Measurements from ENCODE around the gene VSIG10L.

The VSIG10L gene

GRCh38 chr19:51337861-51338562, 3.9 kb downstream of the VSIG10L start:
- DNase-seq, result no peak

- DNase-seq, result no peak
These were observed 4.6 kb downstream of the VSIG10L start for GRCh38 chr19:51337141-51337860.

GRCh38 chr19:51333836-51334460, 8.0 kb downstream of the VSIG10L start:
- DNase-seq, result no peak

GRCh38 chr19:51331716-51332115, 10.2 kb downstream of the VSIG10L start:
- no peak for DNase-seq

GRCh38 chr19:51331193-51331592, 10.7 kb downstream of the VSIG10L start:
- no peak for DNase-seq

- no peak for DNase-seq
These were observed 11.6 kb downstream of the VSIG10L start for GRCh38 chr19:51330366-51330765.

- no peak for DNase-seq
These were observed 12.5 kb downstream of the VSIG10L start for GRCh38 chr19:51329411-51329810.

- peak in 1 of 2 donors; percentile 51 for DNase-seq
These were observed 14.6 kb downstream of the VSIG10L start for GRCh38 chr19:51327066-51328001.

- no peak for DNase-seq
These were observed 15.5 kb downstream of the VSIG10L start for GRCh38 chr19:51326216-51327065.

- DNase-seq, result peak in 1 of 2 donors; percentile 10
These were observed 16.6 kb downstream of the VSIG10L start for GRCh38 chr19:51325161-51325976.

- DNase-seq, result no peak
These were observed 17.8 kb downstream of the VSIG10L start for GRCh38 chr19:51324167-51324481.

GRCh38 chr19:51323481-51324166, 18.3 kb downstream of the VSIG10L start:
- DNase-seq, result no peak

GRCh38 chr19:51321799-51322198, 20.1 kb downstream of the VSIG10L start:
- DNase-seq, result no peak

GRCh38 chr19:51320280-51320657, 21.7 kb downstream of the VSIG10L start:
- no peak for DNase-seq

GRCh38 chr19:51319649-51320279, 22.2 kb downstream of the VSIG10L start:
- DNase-seq, result no peak

- no peak for DNase-seq
These were observed 23.0 kb downstream of the VSIG10L start for GRCh38 chr19:51318687-51319648.

- DNase-seq, result no peak
These were observed 24.0 kb downstream of the VSIG10L start for GRCh38 chr19:51317968-51318367.

GRCh38 chr19:51317376-51317775, 24.6 kb downstream of the VSIG10L start:
- DNase-seq, result no peak

GRCh38 chr19:51316688-51317087, 25.3 kb downstream of the VSIG10L start:
- no peak for DNase-seq

Measured in bone marrow (tissue), 2 donors.